GM21526 (cell line): ENCODE measurements around the gene GUCY2C.
A peak's percentile ranks its signal among the peaks of the same experiment; 100 is the strongest.

Source experiments
- ATAC-seq: cut with Tn5 transposase; IDR thresholded peaks from one replicate; pipeline ENCODE4 v1.9.1; 2021; ENCODE audit warnings: moderate library complexity; ENCODE audit not compliant: unreplicated experiment, low FRiP score

Gene GUCY2C

DNA sequence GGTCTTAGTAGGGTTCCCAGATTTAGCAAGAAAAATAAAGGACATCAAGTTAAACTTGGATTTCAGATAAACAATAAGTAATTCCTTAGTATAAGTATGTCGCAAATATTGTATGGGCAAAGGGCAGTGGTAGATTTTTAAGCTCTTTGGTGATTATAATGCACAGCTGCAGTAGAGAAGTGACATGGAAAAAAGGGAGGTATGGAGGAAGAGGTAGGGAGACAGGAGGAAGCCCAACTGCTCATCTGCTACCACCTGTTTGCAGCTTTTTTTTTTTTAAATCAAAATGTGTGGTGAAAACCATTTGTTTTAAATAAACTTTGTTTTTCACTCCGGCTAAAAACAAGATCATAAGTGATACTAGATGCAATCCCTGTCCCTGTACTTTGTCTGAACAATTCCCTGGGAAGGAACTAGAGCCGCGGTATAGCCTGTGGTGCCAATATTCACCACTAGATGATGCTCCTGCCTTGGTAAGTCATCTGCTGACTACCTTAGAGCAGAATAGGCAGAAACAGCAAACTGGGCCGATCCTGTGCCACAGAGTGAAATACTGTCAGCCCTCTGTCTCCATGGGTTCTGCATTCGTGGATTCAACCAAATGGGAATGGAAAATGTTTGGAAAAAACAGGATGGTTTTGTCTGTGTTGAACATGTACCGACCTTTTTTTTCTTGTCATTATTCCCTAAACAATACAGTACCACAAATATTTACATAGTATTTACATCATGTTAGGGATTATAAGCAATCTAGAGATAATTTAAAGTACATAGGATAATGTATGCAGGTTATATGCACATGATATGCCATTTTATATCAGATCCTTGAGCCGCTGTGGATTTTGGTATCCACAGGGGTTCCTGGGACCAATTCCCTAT is 66.3 kb downstream of the GUCY2C start:
- ATAC-seq, result peak; percentile 98

DNA sequence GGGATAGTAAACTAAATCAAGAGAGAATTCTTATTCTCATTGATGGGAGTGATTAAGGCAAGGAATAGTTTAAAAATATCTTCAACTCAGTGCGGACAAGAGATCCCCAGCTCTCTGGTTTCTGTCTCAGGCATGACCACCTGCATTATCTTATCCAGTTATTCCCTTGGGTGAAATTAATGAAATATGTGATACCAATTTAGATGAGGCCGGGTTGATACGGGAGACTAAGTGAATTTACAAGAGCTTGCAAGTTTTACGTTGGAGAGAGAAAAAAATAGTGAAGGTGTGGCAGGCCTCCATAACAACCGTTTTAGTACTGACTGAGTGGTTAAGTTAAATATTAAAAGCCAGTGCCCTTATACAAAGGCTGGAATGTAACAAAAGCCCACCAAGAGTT is 67.6 kb downstream of the GUCY2C start:
- ATAC-seq, result no peak

DNA sequence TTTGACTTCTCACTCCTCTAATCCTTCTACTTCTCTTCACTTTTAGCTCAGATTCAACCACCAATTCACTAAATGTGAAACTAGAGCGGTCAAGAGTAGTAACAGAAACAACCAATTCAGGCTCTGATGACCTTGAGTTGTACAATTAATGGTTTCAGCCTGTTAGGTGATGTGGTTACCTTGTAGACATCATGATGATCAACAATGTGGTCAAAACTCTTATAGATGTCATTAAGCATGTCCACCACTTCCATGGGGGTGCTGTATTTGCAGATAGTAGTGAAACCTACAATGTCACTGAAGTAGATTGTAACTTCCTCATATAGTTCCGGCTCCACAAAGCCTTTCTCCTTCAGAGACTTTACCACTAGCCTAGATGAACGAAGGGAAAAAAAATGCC is 74.6 kb downstream of the GUCY2C start:
- ATAC-seq, result peak; percentile 72

DNA sequence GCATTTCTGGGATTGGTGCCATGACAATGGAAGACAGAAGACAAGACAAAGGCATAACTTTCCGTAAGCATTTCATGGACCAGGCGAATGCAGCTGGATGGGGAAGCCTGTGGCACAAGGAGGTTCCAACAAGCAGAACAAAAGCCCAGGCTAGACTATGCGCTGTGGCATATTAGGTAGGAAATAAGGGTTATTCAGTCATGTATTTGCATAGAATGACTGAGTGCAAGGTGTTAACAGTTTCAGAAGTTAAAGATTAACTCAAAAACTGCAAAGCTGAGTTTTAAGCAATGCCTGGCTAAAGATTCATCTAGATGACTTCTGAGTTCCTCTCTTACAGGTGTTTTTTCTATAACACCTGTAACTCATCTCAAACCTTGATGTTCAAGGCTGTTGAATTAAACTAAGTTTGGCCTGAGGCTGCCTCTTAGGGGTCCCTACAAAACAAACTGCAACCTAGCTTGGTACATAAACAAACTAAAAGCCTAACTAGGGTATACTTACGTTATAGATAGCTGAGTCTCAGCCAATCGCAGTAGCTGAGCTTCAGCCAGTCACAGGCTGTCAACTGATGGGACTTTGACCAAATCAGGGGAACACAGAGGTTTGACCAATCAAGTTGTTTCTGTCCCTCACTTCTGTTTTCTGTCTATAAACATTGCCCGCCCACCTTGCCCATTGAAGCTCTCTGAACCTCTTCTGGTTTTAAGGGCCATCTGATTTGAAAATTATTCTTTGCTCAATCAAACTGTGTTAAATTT is 76.5 kb downstream of the GUCY2C start:
- ATAC-seq, result no peak

DNA sequence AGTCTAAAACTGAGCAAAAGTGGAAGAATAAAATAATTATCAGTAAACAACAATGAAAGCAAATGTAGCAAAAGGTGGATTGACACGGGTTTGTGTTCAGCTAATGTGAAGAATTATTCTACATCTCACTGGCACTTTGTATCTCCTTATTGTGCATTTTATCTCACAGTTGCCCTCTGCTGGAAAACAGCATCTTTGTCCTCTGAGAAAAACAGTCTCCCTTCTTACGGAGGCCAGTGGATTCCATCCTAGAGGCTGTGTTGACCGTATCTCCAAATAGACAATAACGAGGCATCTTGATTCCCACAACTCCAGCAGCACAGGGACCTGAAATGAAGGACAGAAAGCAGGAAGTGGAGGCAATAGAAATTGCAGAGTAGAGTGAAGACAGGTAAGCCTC is 77.4 kb downstream of the GUCY2C start:
- ATAC-seq, result no peak

DNA sequence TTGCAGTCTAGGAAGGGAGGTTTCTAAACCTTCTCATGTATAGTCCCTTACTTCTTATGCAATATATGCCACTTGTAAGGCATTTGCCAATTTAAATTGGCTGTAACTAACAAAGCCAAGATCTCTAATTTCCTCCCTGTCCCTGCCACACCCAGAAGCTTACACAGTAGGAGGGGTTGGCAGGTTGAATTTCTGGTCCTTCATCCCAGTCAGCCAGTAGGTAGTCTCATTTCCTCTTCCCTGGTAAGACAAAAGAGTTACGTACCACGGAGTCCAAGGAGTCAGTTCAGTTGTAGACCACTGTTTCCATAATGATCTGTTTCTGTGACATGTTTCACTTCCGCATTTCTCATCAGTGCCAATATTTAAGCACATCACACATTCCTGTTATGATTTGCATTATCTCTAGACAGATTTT is 81.7 kb downstream of the GUCY2C start:
- peak; percentile 47 for ATAC-seq

DNA sequence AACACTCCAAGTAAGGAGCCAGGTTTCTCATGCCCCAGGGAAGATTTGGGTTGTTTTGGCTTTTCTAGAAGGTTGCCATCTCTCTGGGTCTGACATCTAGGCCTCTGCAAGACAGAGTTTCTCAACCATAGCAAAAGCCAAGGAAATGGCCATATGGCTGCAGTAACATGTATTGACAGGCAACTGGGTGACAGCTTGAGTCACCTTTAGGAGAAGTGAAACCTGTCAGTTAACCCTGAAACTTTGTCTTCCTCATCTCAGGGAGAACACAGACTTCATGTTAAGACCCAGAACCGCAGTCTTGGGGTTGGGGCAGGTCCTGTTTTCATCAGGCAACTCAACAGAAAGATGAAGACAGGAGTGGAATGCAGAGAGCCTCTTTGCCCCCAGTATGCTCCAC is 82.7 kb downstream of the GUCY2C start:
- ATAC-seq, result peak; percentile 93

DNA sequence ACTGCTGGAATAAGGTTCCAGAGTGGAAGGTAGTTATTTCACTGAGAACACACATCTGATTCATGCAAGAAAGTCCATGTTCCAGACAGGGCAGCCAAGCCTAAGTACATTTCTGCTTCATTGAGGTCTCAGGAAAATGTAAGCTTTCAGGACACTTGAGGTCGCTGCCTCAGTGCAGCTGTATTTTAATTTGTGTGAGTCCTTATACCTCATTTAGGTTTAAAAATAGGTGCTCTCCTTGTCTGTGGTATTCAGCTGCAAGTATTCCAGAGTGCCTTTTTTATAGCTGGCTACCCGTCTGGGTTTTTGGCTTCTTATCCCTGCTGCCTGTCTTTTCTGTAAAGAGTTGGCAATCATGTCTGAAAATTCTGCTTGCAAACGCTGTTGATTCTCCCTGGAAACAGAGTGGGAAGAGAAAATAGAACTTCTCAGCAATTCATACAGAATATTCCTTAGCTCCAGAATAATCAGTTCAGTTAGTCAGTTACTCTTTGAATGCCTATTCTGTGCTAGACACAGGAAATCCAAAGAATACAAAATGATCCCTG is 83.4 kb downstream of the GUCY2C start:
- no peak for ATAC-seq

DNA sequence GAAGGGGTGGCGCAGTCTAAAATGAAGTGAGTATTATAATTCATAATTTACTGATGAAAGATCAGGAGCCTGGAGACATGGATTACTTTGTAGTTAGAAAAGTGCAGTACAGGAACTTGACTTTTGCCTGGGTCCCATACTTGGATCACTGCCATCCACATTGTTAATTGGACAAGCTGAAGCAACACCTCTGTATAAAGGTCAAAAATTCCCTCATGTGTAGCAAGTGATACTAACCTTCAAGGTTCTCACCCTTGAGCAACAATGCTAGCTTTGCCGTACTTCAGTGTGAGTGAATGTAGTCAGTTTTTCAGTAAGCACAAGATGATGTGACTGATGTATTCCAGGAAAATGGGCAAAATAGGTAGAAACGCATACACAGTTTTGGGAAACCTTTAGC is 84.1 kb downstream of the GUCY2C start:
- no peak for ATAC-seq

DNA sequence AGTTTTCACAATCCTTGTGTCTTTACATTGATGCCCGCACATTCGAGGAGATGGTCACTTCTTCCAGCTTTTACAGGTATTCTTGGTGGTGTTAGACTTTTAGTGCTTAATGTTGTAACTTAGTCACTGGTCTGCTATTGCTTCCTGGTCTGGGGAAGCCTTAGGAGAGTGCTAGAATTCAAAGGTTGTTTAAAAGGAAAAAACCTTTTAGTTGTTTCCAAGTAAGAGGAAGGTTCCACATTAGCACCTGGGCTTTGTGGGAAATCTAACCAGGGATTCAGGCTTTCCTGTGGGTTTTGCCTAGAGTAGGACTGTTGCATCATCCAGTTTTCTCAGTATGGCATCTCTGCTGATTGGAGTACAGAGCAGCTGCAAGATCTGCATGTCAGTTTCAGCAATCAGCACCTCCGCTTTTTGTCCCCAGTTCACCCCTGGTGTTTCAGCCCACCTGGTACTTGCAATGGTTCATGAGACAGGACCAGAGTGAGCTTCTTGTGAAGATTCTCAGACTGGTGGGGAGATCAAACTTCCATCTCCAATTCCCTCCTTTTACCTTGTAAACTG is 84.7 kb downstream of the GUCY2C start:
- ATAC-seq, result no peak

DNA sequence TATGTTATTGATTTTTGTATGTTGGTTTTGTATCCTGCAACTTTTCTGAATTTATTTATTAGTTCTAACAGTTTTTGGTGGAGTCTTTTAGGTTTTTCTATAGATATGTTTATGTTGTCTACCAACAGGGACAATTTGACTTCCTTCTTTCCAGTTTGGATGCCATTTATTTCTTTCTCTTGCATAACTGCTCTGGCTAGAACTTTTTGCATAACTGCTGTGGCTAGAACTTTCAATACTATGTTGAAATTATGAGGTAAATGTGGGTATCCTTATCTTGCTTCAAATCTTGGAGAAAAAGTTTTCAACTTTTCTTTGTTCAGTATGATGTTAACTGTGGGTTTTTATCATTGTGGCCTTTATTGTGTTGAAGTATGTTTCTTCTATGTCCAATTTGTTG is 88.8 kb downstream of the GUCY2C start:
- no peak for ATAC-seq

DNA sequence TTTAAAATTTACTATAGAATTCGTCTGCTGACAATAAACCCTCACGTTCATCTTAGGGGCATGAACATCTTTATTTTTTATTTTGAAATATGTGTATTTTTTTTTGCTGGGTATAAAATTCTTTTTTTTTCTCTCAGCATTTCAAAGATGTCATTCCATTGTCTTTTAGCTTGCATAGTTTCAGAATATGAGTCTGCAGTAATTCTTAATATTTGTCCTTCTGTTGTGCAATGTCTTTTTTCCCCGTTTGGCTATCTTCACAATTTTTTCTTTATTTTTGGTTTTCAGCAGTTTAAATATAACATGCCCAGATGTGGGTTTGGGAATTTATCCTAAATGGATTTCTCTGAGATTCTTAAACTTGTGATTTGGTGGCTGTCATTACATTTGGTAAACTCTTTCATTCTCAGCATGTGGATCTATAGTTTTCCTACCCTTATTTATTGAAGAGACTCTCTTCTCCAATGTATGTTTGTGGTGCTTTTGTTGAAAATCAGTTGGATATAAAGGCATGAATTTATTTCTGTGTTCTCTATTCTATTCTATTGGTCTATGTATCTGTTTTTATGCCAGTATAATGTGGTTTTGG is 90.9 kb downstream of the GUCY2C start:
- no peak for ATAC-seq

DNA sequence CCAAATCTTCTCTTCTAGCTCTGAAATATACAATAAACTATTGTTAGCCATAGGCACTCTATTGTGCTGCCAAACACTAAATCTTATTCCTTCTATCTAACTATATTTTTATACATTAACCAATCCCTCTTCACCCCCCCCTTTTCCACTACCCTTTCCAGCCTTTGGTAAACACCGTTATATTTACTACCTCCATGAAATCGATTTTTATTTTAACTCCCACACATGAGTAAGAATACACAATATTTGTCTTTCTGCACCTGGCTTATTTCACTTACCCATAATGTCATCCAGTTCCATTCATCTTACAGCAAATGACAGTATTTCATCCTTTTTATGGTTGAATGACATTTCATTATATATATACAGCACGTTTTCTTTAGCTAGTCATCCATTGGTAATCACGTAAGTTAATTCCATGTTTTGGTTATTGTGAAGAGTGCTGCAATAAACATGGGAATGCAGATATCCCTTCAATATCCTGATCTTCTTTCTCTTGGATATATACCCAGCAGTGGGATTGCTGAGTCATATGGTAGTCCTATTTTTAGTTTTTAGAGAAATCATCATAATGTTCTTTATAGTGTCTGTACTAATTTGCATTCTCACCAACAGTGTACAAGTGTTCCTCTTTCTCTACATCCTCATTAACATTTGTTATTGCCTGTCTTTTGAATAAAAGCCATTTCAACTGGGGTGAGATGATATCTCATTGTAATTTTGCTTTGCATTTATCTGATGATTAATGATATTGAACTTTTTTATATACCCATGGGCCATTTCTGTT is 94.5 kb downstream of the GUCY2C start:
- ATAC-seq, result no peak

DNA sequence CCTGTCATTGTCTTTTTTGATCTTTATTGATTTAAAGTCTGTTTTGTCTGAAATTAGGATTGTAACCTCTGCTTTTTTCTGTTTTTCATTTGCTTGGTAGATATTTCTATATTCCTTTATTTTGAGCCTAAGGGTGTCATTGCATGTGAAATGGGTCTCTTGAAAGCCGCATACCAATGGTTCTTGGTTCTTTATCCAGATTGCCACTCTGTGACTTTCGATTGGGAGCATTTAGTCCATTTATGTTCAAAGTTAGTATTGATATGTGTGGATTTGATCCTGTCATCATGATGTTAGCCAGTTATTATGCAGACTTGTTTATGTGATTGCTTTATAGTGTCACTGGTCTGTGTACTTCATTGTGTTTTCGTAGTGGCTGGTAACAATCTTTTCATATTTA is 98.9 kb downstream of the GUCY2C start:
- no peak for ATAC-seq

DNA sequence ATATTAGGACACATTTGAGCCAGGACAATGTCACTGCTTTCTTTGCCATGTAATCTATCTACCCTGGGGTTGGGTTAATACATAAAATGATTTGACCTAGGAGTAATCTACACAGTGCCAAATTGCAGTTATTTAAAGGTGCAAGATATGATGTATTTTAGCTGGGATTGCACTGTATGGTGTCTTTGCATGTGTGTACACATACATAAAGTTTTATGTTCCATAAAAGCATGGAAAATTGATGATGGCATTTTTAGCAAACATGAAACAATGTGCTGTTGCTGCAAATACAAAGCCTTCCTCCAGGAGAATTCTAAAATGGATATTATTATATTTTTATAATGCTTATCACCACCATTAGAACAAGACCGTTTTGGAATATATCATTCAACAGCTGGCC is 104.7 kb downstream of the GUCY2C start:
- ATAC-seq, result no peak

DNA sequence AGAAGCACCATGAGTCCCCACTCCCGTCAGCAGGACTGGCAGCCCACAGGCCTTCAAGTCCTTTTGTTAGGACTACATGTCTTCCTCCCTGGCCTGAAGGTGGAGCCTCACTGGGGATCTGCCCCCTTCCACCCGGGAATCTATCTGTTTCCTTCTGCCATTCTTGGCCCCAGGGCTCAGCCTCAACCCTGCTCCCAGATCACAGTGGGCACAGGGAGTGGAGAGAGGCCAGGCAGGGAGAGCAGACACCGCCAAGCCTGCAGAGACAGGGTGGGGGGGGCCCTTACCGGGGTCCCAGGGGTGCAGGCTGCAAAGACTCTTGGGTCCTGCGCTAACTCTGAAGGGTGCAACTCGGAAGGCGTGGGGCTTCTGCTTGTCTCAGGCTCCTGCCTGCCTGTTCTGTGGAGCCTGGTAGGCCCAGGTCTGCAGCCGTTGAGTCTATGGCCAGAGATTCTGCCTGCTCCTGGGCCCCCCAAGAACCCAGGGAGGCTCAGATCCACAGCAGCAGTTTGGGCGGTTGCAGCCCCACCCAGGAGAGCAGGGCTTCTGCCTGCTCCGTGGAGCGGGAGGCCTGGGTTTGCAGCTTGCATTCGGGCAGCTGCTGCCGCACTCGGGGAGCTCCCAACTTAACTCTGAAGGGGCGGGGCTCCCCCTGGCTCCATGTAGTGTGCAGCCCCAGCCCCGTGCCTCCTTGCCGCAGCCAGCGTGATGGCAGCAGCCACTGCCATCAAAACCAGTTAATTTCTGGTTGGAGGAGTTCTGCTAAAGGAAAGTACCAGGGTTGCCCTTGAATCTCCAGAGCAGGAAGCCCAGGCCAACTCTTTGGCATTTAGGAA is 107.0 kb downstream of the GUCY2C start:
- no peak for ATAC-seq

DNA sequence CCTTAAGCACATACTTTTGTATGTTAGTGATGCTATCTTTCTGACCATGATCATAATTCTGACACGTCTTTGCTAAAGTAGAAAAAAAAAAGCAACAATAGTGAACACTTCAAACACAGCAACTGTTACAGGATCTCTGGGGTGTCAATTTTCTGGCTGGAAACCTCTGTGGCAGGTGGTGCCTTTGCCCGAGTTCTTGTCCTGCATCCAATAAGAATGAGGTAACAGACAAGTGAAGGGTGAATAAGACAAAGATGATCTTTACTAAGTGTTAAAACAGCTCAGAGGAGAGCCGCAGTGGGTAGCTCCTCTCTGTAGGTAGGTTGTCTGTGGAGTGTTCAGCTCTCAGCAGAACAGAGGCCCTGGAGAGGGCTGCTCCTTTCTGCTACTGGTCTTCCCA is 107.8 kb downstream of the GUCY2C start:
- no peak for ATAC-seq

DNA sequence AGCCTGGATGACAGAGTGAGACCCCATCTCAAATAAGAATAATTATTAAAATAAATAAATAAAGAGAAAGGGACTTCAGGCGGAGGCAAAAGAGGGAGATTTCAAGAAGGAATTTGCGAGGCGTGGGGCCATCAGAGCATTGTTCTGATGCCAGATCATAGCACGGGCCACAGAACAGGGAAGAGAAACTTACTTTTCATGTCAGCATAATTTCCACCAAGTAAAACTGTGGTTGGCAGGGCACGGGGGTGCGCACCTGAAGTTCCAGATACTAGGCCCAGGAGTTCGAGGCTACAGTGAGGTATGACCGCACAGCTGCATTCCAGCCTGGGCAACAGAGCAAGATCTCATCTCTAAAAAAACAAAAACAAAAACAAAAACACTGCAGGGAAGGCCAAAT is 117.8 kb downstream of the GUCY2C start:
- ATAC-seq, result no peak

DNA sequence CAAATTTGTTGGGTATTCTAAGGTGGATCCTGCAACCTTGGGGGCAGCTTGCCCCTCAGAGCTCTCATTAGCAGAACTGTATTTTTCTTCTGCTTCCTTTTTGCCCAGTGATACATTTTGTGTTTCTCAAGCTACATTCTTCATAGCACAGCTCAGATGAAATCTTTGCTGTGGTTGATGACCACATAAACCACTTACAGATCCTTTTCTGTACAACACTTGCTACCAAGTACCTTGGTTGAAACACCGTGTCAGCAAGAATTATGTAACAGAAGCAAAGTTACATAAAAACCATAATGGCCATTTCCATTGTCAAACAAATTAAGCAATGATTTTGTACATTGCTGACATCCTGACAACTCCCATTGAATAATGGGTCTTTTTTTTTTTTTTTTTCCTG is 119.1 kb downstream of the GUCY2C start:
- ATAC-seq, result no peak
